SHP77 (cell line): ENCODE results near the gene MAPRE3.

ENCODE experiments used
- DNase-seq, 2 experiments: peaks; one replicate each; lab custom pipeline; 2025; lab: John Stamatoyannopoulos, UW

MAPRE3 gene

GRCh38 chr2:27014771-27015433, 44.5 kb downstream of the MAPRE3 start:
- peak in 1 of 2 experiments; percentile 26 for DNase-seq

- DNase-seq, result peak; percentile 79 to 85
Observed at GRCh38 chr2:27016801-27017325, 46.4 kb downstream of the MAPRE3 start.

- DNase-seq, result no peak
Observed at GRCh38 chr2:27018142-27018541, 47.7 kb downstream of the MAPRE3 start.

GRCh38 chr2:27019459-27019858, 49.0 kb downstream of the MAPRE3 start:
- no peak for DNase-seq

- DNase-seq, result no peak
Observed at GRCh38 chr2:27019931-27020855, 49.8 kb downstream of the MAPRE3 start.

- no peak for DNase-seq
Observed at GRCh38 chr2:27021253-27022049, 51.0 kb downstream of the MAPRE3 start.

- DNase-seq, result no peak
Observed at GRCh38 chr2:27023740-27024139, 53.3 kb downstream of the MAPRE3 start.

- DNase-seq, result no peak
Observed at GRCh38 chr2:27024188-27024587, 53.8 kb downstream of the MAPRE3 start.

- no peak for DNase-seq
Observed at GRCh38 chr2:27024812-27025211, 54.4 kb downstream of the MAPRE3 start.

- DNase-seq, result no peak
Observed at GRCh38 chr2:27025281-27025800, 54.9 kb downstream of the MAPRE3 start.

GRCh38 chr2:27025861-27026851, 55.7 kb downstream of the MAPRE3 start:
- DNase-seq, result no peak

GRCh38 chr2:27027211-27027651, 56.8 kb downstream of the MAPRE3 start:
- no peak for DNase-seq

- no peak for DNase-seq
Observed at GRCh38 chr2:27029051-27029450, 58.6 kb downstream of the MAPRE3 start.

GRCh38 chr2:27032495-27033252, 62.2 kb downstream of the MAPRE3 start, which contains the start of gene TMEM214:
Gene TMEM214 (plus strand): TSS chr2:27032965. CDS start chr2:27033016, 51 bp downstream.
- peak; percentile 78 to 88 for DNase-seq

- no peak for DNase-seq
Observed at GRCh38 chr2:27033253-27033852, 62.9 kb downstream of the MAPRE3 start.

- no peak for DNase-seq
Observed at GRCh38 chr2:27038012-27038411, 67.6 kb downstream of the MAPRE3 start.

- no peak for DNase-seq
Observed at GRCh38 chr2:27038631-27039339, 68.3 kb downstream of the MAPRE3 start.

- no peak for DNase-seq
Observed at GRCh38 chr2:27039426-27039825, 69.0 kb downstream of the MAPRE3 start.

GRCh38 chr2:27039871-27040270, 69.4 kb downstream of the MAPRE3 start:
- DNase-seq, result no peak
